Femur (tissue), 1 donor: Measurements from ENCODE around the gene EPS8L1.
"Not testable (repeated sequence)": the region's sequence is repeated elsewhere in the genome, so short reads cannot be mapped to it uniquely, and the experiment has no call there.

Source experiments
- DNase-seq: peaks from one replicate; pipeline ENCODE4 v3.0.0-alpha.2; 2017

Gene EPS8L1

GRCh38 chr19:55097864-55098715 is 22.4 kb downstream of the EPS8L1 start:
- DNase-seq = no peak

DNA sequence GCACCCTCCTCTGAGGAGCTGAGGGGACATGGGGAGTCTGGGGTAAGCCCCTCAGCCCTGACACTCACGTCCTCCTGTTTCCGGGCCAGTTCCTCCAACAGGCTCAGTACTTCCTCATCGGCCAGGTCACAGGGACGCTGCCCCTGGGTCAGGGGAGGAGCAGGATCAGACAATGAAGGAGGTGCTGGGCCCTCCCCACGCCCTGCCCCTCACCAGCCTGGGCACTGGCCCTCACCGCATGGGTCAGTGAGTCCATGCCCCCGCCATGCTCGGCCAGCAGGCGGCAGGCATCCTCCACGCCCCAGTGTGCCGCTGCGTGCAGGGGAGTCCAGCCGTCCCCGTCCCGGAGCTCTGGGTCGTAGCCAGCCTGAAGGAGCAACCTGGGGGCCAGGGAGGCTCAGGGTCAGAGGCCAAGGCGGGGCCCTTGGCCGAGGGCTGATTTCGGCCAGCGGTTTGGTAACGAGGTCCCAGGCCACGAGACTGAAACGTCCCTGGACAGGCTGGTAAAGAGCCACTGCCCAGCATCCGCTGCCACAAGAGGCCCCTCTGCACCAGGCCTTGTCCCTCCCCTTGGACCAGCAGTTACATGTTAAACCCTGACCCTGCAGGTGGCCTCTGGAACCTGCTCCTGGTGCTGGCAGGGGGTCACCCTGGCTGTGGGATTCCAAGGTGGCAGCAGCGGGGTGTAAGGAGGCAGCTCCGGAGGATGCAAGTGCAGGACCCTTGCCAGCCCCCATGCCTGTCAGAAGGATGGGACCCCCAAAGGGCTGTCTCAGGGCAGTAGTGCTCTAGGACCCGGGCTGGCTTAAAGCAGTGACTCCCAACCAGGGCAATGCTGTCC is 23.3 kb downstream of the EPS8L1 start:
- no peak for DNase-seq

GRCh38 chr19:55099557-55100506 is 24.2 kb downstream of the EPS8L1 start:
- DNase-seq = no peak

GRCh38 chr19:55101261-55101660 is 25.6 kb downstream of the EPS8L1 start:
- no peak for DNase-seq

DNA sequence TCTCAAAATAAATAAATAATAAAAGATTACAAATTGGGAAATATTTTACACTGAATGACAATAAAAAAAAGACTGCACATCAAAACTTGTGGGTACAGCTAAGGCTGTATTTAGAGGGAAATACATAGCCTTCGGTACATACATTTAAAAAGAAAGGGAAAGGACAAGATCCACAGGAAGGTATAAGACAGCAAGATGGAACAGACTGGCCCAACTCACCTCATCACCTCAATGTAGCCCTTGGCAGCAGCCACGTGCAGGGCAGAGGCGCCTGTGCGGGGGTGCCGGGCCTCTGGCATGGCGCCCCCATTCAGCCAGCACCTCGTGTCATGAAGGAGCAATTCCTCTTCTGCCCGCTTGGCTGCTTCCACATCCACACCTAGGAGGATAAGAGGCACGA is 27.5 kb downstream of the EPS8L1 start:
- DNase-seq = no peak

- DNase-seq = no peak
These were observed 29.6 kb downstream of the EPS8L1 start for GRCh38 chr19:55105237-55105636.

GRCh38 chr19:55106591-55106990 is 30.9 kb downstream of the EPS8L1 start:
- DNase-seq = no peak

GRCh38 chr19:55107252-55107651 is 31.6 kb downstream of the EPS8L1 start:
- not testable (repeated sequence) for DNase-seq

DNA sequence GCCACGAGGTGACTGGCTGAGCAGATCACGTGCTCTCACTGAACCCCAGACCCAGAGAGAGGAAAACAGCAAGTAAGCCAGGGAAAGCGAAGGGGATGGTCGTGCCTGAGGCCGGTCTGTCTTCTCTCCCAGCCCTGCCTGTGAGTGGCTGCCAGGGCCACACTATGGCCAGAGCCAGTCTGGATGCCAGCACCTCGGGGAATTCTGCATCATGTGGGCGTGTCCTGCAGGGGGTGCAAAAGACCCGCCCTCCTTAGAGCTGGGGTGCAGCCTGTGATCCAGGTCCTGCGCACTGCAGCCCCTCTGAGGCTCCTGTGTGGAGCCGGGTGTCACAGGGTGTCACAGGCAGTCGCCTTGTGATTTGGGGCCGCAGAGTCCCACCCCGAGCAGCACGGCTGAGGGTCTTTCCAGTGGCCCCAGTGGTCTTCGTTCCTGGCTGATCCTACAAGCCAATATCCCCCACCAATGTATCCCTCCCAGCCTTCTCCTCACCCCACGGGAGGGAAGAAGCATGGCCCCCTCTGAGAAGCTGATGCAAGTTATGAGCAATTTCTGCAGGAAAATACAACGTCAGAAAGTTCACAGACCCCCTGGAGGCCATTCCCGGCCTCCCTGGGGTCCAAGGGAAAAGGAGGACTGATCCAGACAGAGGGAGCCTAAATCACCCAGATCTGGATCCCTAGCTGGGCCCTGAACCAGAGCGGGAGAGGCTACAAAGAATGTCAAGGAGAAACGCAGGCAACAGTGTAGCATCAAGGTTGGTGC is 34.0 kb downstream of the EPS8L1 start:
- no peak for DNase-seq

DNA sequence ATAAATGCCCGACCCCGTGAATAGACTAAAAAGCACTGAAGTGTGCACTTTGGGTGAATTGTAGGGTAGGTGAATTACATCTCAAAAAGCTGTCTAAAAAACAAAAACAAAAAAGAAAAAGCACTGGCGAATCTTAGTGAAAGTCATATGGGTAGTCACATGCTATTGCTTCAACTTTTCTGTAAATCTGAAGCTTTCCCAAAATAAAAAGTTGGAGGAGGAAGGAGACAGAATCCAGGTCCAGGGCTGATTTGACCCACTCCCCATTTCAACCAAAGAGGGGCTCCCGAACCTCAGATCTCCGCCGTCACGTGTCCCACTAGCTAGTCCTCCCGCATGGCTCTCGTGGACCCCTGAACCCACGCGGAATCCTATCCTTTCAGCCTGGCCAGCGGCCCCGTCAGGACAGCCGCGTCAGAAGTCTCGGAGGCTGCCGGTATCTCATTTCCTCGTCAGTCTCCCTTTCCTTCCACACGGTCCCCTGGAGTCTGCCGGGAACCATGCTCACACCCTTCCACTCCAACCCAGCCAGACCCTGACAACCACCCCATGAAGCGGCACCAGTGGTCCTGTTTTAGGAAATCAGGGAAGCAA is 35.7 kb downstream of the EPS8L1 start:
- DNase-seq = no peak

DNA sequence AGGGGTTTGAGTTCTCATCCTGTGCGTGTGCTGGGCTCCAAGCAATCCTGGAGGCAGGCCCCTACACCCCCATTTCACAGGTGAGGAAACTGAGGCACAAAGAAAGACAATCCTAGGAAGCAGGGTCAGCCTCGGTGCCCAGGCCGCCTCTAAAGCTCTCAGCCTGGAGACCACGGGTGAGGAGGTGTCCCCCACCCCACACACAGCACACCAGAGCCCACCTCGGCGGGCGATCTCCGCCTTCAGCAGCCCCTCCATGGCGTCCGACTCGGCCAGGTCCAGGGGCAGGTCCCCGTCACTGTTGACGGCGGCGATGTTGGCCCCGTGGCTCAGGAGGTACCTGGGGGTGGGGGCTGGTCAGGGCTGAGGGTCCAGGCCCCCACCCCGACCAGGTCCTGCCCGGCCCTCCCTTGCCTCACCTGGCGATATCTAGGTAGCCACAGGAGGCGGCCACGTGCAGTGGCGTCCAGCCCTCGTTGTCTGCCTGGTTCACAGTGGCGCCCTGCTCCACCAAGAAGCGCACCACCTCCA is 36.6 kb downstream of the EPS8L1 start:
- DNase-seq = no peak

DNA sequence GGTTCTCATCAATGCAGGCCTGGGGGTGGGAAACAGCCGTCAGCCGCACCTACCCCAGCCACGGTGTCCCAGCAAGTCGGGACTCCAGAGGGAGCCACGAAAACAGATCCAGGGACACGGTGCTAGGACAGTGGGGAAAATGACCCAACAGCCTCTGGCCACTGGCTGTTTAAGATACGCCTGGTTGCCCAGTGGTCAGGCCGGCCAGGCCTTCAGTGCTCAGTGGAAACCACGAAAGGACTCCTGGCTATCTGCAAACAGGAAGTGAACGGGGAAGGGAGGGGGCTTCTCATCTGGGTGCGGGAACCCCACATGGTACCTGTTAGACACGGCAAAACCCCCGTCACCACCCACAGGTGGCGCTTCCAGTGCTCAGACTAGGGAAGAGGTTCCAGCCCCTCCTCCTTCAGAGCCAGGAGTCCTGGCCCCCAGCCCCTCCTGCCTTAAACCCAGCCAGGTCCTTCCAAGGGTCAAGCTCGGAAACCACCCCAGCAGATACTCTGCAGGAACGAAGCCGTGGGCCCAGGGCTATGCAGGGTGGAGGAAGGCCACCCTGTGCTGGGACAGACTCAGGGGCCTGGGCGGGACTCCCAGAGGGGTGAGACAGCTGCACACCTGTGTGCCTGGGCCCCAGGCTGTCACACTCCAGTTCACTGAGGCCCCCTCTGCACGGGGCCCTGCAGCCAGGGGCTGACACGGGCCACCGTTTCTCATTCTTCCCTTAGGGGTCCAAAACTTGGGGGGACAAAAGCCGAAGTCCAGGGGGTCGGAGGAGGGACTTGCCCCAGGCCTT is 37.3 kb downstream of the EPS8L1 start:
- DNase-seq = no peak

DNA sequence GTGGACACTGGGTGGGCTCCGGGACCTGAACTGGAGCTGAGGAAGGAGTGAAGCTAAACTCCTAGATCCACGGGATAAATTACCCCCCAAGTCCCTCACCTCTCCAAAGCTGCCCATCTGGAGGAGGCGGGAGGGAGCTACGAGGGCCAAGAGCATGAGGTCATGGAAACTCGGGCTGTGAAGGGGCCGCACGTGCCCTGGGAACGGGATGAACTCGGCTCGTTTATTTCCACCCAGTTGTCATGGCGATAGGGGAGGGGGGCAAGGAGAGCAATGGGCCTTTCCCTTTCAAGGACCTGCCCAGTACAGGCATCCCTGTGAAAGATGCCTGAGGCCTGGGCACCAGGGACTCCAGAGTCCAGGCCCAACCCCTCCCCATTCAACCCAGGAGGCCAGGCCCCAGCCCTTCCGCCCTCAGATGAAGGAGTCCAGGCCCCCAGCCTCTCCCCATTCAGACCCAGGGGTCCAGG is 37.9 kb downstream of the EPS8L1 start:
- DNase-seq = peak; percentile 95

- no peak for DNase-seq
These were observed 39.0 kb downstream of the EPS8L1 start for GRCh38 chr19:55114566-55115145.

DNA sequence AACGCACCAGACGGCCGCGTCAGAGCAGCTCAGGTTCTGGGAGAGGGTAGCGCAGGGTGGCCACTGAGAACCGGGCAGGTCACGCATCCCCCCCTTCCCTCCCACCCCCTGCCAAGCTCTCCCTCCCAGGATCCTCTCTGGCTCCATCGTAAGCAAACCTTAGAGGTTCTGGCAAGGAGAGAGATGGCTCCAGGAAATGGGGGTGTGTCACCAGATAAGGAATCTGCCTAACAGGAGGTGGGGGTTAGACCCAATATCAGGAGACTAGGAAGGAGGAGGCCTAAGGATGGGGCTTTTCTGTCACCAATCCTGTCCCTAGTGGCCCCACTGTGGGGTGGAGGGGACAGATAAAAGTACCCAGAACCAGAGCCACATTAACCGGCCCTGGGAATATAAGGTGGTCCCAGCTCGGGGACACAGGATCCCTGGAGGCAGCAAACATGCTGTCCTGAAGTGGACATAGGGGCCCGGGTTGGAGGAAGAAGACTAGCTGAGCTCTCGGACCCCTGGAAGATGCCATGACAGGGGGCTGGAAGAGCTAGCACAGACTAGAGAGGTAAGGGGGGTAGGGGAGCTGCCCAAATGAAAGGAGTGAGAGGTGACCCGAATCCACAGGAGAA is 39.9 kb downstream of the EPS8L1 start:
- DNase-seq = no peak

- DNase-seq = peak; percentile 77
These were observed 40.7 kb downstream of the EPS8L1 start for GRCh38 chr19:55116232-55116858.

DNA sequence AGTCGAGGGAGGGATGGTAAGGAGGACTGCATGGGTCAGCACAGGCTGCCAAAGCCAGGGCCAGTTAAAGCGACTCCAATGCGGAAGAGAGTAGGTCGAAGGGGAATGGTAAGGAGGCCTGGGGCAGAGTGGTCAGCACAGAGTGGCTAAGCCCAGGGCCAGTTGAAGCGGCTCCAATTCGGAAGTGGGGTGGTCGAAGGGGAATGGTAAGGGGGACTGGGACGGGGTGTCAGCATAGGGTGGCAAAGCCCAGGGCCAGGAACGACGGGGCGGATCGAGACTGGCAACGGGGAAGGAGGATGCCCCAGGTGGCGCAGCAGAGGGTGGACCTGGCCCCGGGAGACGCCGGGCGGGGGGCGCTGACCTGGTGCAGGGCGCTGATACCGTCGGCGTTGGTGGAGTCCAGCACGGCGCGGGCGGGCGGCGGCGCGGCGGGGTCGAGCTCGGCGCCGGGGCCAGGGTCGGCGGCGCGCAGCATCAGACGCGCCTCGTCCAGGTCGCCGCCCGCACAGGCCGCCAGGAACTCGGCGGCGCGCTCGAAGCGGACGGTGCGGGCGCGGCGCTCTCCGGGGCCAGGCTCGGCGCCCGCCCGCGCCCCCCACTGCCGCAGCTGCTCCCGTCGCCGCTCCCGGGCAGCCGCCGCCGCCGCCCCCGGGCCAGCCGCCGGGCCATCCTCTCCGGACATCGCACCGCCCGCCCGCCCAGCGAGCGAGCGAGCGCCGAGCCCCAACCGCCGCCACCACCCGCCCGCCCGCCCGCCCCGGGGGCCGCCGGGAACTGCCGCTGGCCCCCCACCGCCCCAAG is 41.4 kb downstream of the EPS8L1 start, which contains the start of gene PPP1R12C:
PPP1R12C (minus strand) TSS at position 779 of the 804 bp plus-strand sequence; CDS start at position 685, 94 bp downstream.
- DNase-seq = peak; percentile 65
